Measurements from ENCODE around the gene TST.
"Not testable (repeated sequence)": the region's sequence is repeated elsewhere in the genome, so short reads cannot be mapped to it uniquely, and the experiment has no call there.

Gene TST

DNA sequence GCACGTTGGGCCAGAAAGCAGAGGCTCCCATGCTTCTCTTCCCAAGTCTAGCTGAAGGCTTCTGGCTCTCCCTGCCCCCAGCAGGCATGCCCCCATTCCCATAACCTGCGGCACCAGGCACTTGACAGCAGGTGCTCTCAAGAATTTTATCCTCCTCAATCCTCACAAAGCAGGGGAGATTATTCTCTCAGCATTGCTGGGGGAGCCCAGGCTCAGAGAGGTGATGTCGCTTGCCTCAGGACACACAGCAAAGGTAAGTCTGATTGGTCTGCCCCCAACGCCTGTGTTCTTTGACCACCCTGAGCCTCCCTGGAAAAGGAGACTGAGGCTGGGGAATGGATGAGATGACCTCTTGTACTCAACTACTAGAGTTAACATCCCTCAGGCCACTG, 4.8 kb downstream of the TST start:
- DNase-seq (ENCODE audit: low spot score) = no peak

DNA sequence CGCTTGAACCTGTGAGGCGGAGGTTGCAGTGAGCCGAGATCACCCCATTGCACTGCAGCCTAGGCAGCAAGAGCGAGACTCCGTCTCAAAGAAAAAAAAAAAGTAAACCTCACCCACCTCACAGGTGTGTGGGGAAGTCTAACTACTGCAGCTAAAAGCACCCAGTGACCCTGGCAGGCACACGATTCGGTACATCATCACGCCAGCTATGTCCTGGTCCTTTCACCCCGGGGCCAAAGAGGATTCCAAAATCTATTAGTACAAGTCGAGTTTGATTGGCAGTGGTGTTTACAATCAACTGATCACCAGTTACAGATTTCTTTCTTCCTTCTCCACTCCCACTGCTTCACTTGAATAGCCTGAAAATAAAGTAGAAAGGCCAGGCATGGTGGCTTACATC, 6.3 kb downstream of the TST start:
- DNase-seq (ENCODE audit: low spot score) = no peak

DNA sequence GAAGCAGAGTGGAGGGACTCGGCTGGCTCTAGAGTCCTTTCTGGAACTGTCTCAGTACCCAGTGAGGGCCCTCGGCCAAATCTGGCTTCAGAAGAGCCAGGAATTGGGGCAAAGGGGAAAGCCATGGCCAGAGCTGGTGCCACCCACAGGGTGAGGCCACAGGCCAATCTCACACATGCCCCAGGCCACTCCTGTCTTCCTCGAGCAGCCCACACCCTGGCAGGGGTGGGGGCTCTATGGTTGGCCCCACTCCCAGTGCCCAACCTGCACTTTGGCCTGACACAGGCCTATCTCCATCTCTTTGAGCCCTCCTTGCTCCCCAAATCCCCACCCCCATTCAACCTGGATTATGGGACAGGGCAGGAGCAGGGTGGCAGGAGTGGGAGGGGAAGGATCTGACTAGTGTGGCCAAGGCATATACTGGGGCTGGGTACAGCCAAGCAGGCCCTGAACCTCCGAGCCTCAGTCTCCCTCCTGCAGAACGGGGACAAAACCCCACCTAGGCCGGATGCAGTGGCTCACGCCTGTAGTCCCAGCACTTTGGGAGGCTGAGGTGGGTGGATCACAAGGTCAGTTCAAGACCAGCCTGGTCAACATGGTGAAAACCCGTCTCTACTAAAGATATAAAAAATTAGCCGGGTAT, 6.9 kb downstream of the TST start:
- no peak for DNase-seq (ENCODE audit: low spot score)

DNA sequence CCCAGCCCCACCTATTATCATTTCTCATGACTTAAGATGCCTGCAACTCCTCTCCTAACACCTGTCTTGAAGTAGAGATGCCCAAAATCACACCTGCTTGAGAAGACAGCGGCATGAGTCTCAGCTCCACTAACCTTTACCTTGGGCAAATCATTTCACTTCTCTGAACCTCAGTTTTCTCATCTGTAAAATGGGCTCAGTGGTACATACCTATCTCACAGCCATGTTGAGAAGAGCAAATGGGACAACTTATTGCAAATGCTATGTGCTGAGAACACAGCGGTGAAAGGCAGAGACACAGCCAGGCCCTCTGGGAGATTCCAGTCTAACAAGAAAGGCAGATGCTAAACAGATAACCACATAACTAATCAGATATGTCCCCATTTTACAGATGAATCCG, 7.8 kb downstream of the TST start:
- DNase-seq (ENCODE audit: low spot score) = no peak

DNA sequence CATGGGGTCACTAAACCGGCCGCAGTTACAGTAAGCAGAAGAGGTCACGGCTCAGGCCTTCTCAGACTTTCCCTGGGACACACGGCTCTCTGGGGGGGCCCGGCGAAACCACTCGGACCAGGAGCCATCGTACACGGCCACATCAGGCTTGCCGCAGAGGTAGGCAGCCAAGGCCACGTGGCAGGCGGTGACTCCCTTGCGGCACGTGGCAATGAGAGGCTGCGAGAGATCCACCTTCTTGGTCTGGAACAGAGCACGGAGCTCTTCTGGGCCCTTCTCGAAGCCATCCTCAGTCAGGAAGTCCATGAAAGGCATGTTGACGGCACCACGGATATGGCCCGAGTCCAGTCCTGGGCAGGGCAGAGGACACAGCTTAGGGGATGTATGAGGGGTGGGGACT, 8.3 kb downstream of the TST start:
- no peak for DNase-seq (ENCODE audit: low spot score)

DNA sequence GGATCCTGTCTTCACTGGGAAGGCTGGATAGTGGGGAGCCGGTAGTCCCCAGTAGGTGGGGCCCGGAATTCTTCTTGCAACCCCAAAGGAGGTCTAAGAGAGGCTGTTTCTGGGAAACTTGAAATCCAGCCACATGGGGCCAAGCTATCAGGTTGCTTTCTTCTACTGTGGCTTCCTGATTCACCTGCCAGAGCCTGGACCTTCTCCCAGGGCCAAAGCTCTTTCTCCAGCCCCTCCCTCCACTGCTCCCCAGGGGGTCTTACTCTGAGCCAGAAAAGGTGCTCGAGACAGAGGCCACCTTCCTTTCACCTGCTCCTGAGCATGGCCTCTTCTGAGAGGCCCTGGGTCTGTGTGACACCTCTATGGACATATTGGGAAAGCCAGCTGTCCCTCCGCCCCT, 9.1 kb downstream of the TST start:
- DNase-seq (ENCODE audit: low spot score) = no peak

DNA sequence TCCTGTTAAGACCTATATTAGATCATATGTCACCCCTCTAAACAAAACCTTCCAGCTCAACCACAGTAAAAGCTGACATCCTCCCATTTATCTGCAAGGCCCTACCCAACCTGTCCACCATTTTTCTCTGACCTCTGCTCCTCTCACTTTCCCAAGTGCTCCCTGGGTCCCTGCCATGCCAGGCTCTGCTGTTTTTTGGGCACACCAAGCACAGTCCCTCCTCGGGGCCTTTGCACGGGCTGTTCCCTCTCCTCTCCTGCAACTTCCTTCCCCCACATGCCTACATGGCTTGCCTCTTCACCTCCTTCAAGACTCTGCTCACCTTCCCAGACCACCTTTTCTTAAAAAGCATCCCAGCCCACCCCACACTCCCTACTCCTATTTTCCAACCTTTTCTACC, 9.8 kb downstream of the TST start:
- DNase-seq (ENCODE audit: low spot score) = no peak

DNA sequence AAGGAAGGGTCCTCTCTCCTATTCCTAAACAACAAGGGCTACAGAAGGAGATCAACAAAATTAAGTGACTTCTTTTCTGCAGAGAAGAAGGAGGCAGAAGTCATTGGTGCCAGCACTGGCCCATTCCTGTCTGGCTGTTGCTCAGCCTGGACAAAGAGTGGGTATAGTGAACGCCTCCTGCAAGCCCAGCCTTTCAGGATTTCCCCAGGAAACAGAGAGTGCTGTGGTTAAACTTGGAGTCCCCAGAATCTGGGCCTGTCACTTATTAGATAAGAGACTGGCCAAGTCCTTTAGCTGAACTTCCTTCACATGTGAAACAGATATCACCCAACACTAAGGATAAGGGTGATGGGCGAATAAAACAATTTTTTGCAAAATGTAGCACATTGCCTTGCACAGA, 10.9 kb downstream of the TST start:
- DNase-seq (ENCODE audit: low spot score) = peak; percentile 32

DNA sequence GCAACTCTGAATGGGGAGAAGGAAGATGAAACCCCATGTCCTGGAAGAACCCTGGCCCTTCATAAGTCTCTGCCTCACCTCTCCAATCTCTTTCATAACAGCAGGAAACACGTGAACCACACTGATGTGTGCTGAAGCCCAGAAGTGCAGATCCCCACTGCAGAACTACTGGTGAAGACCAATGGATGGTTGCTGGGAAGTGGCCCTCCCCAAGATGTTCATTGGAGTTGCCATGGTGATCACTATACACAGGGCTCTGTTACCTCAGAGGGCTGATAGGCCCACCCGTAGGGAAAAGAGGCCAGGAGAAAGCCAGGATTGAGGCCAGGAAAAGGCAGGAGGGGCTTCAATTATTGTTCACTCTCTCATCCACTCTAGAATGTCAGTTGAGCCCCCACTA, 11.6 kb downstream of the TST start:
- no peak for DNase-seq (ENCODE audit: low spot score)

DNA sequence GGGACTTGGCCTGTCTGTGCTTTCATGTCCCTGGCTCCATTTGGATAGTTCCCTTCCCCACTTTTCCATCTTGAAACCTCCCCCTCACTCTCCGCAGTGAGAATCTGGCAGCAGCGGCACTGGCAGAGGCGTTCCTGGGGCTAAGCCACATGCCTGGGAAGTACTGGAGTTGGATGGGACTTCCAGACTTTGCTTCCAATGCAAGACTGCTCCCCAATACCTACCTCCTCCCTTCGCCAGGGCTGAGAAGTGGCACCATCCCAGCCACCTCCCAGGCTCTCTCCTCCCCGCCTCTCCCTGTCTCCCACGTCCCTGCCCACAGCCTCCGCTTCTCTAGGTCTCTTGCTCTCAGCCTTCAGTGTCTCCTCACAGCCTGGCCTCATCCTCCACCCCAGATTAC, 16.6 kb downstream of the TST start:
- DNase-seq (ENCODE audit: low spot score) = no peak

DNA sequence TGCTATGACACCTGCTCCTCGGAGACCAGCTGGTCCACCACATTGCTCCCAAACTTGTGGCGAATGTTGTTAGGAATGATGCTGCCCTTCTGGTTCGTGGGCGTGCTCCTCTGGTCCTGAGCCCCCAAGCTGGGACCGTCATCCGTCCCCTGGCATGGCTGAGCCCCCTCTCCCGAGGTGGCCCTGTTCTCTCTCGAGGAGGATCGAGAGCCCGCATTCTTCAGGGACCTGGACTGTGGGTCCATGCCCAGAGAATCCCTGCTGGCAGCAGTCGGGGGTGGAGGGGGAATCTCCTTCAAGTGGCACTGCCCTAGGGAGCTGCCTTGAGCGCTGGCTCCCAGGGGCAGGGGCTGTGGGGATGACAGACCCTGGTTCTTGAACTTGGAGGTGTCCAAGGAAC, 17.4 kb downstream of the TST start:
- no peak for DNase-seq (ENCODE audit: low spot score)

DNA sequence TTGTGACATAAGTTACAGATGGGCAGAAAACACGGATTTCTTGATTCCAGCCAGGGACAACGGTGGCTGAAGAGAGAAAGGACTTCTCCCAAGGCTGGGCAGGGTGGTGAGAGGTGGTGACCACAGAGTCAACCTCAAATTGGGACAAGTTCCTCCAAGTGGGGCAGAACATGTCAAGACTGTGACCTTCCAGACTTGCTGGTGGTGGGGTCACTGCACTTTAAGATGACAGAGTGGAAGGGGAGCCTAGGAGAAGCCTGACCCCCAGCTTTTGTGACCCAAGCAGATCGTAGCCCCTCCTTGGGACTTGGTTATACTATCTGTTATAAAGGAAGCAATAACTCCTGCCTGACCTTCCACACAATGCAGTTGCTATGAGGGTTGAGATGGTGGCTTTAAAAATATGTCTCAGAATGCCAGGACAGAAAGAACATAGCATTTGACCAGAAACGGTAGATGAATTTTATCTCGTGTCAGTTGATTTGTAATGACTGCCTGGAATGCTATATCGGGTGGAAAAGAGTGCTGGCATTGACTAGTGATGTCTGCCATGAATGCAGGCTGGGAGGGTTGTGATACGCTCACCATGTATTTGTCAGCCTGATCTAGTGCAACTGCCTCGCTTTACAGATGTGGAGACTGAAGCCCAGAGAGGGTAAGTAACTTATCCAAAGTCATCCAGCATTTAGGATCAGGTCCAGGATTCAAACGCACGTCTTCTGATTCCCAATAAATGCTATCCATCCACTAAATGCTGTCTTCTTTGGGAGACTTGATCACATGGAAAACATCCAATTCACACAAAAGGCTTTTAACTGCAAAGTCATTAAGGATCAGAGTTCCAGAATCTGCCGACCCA, 18.3 kb downstream of the TST start:
- no peak for DNase-seq (ENCODE audit: low spot score)

DNA sequence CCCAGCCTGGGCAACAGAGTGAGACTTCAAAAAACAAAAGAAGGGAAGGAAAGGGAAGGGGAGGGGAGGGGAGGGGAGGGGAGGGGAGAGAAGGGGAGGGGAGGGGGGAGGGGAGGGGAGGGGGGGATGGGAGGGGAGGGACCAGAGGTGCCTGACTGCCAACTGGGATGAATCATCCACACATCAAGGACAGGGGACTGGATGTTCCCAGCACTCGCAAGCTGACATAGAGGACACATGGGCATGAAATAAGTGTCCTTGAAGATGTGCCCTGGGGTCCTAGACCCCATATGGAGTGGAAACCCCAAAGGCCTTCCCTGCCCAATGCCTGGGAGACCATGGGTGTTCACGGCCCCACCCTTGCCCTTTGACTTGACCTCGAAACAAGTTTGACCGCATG, 19.8 kb downstream of the TST start:
- no peak for DNase-seq (ENCODE audit: low spot score)

DNA sequence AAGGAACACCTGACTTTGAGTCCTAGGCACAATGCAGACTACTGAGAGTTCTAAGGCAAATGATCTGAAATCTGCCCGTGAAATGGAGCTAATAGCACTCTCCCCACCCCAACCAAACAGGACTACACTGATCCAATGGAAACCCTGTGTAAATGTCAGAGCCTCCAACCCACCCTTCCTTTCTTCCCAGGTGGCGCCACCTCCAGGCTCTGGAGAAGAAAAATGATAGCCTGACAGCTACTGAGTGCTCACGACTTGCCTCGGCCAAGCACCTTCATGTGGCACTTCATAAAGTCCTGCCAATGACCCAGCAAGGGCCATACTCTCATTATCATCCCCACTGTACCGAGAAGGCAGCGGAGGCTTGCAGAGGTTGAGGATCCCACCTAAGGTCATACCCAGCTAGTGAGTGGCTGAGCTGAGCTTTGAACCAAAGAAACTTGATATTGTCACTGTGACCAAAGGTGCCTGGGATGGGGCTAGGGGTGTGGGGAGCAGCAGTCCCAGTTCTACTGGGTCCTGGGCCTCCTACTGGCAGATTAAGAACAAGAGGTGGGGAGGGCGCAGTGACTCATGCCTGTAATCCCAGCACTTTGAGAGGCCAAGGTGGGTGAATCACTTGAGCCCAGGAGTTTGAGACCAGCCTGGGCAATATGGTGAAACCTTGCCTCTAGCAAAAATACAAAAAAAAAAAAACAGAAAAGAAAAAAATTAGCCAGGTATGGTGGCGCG, 20.5 kb downstream of the TST start:
- no peak for DNase-seq (ENCODE audit: low spot score)

DNA sequence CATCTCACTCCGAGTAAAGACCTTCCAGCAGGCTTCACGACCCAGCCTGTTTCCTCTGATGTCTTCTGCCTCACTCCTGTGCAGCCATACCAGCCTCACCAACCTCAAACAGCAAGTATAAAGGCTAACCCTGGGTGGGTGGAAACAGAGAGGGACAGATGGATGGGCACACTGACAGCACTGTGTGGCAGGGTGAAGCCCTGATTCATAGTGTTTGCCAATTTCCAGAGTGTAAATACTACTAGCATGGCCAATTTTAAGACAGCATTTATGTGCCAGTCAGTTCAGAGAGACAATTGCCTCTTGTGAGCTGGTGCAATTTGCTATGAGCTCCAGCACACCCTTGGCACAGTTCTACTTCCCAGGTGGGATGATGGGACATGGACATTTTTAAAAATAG, 21.5 kb downstream of the TST start:
- no peak for DNase-seq (ENCODE audit: low spot score)

DNA sequence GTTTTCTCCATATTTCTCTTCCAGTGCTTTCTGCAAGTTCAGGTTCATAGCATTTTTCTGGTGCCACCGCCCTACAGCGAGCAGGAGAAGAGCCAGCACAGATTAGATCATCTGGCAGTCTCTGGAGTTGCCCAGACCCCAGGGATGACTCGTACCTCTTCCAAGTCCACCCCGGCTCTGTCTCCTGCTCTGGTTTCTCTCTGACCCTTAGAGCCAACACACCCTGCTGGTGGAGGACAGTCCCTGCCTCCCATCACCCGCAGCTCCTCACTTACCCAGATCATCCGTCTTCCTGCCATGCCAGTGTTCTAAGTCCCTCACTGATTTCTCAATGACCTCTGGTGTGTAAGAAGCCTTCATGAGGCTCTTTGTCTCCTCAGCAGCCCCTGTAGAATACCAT, 28.0 kb downstream of the TST start:
- no peak for DNase-seq (ENCODE audit: low spot score)

DNA sequence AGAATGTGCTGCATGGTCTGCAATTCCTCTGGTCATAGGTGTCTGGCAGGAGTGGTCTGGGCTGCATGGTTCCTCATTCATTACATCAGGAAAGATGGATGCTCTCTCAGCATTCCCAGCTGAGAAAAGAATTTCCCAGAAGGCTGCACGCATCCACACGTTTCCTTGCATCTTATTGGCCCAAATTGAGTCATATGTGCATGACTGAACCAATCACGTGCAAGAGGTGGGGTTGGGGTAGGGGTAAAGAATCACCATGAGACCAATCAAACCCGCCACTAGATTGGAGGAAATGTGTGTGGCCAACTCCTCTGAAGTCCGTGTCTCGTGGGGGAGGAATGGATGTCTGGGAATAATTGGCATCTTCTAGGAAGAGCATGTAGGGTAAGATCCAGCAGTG, 28.8 kb downstream of the TST start:
- no peak for DNase-seq (ENCODE audit: low spot score)

DNA sequence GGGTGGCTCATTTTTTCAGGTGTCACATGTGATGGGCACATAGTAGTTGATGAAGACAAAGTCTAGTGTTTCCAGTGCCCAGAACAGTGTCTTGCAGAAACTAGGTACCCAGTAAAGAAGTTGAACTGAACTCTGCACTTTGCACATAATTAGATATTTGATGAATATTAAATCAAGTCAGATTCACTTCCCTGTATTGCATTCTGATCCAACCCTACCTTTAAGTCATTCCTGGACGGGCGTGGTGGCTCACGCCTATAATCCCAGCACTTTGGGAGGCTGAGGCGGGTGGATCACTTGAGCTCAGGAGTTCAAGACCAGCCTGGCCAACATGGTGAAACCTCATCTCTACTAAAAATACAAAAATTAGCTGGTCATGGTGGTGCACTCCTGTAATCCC, 30.2 kb downstream of the TST start:
- not testable (repeated sequence) for DNase-seq (ENCODE audit: low spot score)

DNA sequence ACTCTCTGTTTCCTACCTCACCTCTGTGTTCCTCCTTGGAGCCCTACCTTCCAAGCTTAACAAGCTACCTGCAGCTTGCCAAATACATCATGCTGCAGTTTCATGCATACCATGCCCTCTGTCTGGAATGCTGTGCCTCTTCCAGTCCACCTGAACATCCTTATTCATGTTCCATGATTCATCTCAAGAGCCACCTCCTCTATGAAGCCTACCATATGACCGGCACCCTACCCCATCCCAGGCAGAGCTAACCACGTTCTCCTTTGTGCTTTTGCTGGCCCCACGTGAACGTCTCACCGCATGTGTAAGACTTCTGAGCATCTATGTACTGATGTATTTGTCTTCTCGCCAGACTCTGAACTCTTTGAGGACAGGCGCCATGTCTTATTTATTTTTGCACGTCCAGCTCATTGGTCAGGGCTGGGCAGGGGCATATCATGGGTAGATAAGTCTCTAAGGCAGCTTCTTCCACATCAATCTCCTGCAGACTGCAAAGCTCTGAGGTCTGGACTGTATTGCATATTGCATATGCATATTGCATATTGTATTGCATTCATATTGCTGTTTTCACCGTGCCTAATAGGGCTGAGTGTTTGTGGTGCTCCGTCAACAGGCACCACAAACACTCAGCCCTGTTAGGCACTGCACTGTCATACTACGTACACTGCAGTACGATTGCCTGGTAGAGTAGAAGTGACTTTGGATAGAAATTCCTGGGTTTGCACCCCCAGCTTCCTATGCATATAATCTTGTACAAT, 31.0 kb downstream of the TST start:
- no peak for DNase-seq (ENCODE audit: low spot score)

DNA sequence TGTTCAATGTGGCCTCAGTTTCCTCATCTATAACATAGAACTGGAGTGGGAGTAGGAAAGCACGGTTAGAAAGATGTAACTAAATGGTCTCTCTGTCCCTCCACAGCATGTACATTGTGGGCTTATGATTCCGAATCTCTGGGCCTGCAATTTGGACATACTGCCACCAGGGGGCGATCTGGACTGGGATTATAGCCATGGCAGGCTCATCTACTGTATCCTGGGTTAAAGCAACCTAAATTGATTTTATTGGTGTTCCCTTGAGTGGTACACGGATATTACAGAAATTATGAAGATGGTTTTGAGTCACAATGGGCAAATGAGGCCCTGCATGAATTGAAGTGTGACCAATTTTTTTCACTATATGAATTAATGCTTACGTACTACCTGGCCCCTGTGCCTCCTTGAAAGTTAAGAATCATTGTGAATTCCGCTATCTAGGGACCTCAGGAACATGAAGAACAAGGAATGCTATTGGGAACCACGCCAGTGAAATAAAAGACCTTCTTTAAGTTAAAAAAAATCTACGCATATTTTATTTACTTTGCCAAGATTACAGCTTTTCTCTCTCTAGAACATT, 32.9 kb downstream of the TST start:
- no peak for DNase-seq (ENCODE audit: low spot score)

DNA sequence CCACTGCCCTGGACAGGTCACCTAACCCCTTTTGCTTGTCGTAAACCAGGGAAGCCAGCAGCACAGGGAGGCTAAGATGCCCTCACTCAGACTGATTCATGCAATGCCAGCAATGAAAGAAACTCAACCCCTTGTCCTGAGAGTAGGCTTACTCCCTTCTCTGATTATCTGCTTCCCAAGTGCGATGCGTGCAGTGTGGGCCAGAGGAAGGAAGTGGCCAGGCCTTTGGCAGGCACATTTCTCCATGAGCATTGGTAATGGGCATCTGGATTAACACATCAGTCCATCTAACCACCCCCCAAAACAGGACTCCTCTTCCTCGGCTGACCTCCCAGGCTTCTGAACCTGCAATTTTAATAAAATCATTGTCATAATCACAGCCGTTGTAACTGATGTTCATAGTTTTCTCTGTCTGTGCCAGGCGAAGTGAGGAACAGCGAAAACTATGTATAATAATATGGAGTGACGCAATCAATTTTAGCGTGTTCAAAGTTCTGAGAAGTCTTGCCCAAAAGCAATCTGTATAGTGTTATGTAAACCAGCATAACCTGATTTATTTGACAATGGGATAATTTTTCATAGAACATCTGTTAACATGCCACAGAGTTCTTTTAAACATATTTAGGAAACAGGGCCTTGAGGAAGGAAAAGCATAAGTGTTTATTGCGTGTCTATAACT, 33.9 kb downstream of the TST start:
- DNase-seq (ENCODE audit: low spot score) = no peak

DNA sequence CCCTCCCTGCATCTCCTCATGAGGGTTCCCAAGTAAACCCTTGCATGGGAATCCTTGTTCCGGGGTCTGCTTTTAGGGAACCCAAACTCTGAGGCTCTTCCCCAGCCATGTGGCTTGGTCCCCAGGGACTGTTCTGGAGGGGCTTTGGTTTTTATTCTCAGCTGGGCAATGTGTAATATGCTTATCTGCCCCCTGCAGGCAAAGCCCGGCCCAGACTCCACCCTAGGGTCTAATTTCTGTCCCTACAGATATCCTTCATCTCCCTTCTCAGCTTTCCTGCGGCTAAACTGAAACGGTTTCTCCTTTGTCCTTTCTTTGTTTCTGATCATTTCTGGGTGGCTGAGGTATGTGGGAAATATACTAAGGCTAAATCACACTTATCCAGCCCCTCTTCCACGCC, 37.1 kb downstream of the TST start:
- DNase-seq (ENCODE audit: low spot score) = no peak

All from kidney capillary endothelial cell (primary cell).